SK-N-SH treated with all-trans-retinoic acid at 6 μM for 48 hours (cell line): Measurements from ENCODE around the gene AOPEP.
A peak's percentile ranks its signal among the peaks of the same experiment; 100 is the strongest.

Source experiments
- ATAC-seq: fragments of 200-7000 bp; cut with Tn5 transposase; 3 replicates; pipeline ENCODE4 v1.9.1; 2020; ENCODE audit warnings: mild to moderate bottlenecking, moderate library complexity
- ARNTL ChIP-seq: fragments of 450-650 bp; formaldehyde crosslinking; IDR thresholded peaks from 2 replicates; pipeline ENCODE4 v1.5.0; 2020; ENCODE audit warnings: low read depth, mild to moderate bottlenecking, moderate library complexity, borderline replicate concordance
- BACH2 ChIP-seq: fragments of 250-450 bp; sonication (Bioruptor Pico); IDR thresholded peaks from 2 replicates; pipeline ENCODE4 v1.9.0; 2021; ENCODE audit warnings: mild to moderate bottlenecking, borderline replicate concordance
- CSDC2 ChIP-seq: fragments of 250-450 bp; sonication (Bioruptor Pico); IDR thresholded peaks from 2 replicates; pipeline ENCODE4 v1.5.0; 2020; ENCODE audit warnings: mild to moderate bottlenecking, moderate library complexity
- ESRRG ChIP-seq: fragments of 250-450 bp; sonication (Bioruptor Pico); IDR thresholded peaks from 2 replicates; pipeline ENCODE4 v1.6.1; 2021; ENCODE audit warnings: mild to moderate bottlenecking
- GLIS3 ChIP-seq: fragments of 250-450 bp; sonication (Bioruptor Pico); IDR thresholded peaks from 2 replicates; pipeline ENCODE4 v1.5.0; 2020; ENCODE audit warnings: mild to moderate bottlenecking, moderate library complexity
- ISL1 ChIP-seq: fragments of 250-450 bp; sonication (Bioruptor Pico); IDR thresholded peaks from 2 replicates; pipeline ENCODE4 v2.1.2; 2022; ENCODE audit warnings: mild to moderate bottlenecking, moderate library complexity
- OSR1 ChIP-seq: fragments of 250-450 bp; sonication (Bioruptor Pico); IDR thresholded peaks from 2 replicates; pipeline ENCODE4 v1.8.0; 2022; ENCODE audit warnings: moderate library complexity, mild to moderate bottlenecking, inconsistent platforms
- PPARA ChIP-seq: fragments of 250-450 bp; sonication (Bioruptor Pico); IDR thresholded peaks from 2 replicates; pipeline ENCODE4 v1.5.0; 2020; ENCODE audit warnings: mild to moderate bottlenecking, borderline replicate concordance
- RARB ChIP-seq: fragments of 250-450 bp; sonication (Bioruptor Pico); IDR thresholded peaks from 2 replicates; pipeline ENCODE4 v1.8.0; 2021; ENCODE audit warnings: mild to moderate bottlenecking, moderate library complexity
- SNAI2 ChIP-seq: fragments of 250-450 bp; sonication (Bioruptor Pico); IDR thresholded peaks from 2 replicates; pipeline ENCODE4 v1.5.0; 2020; ENCODE audit warnings: mild to moderate bottlenecking, moderate library complexity
- TCF4 ChIP-seq: fragments of 250-450 bp; sonication (Bioruptor Pico); IDR thresholded peaks from 2 replicates; pipeline ENCODE4 v1.8.0; 2021; ENCODE audit warnings: mild to moderate bottlenecking, moderate library complexity, borderline replicate concordance
- TOX ChIP-seq: fragments of 250-450 bp; sonication (Bioruptor Pico); IDR thresholded peaks from 2 replicates; pipeline ENCODE4 v1.8.0; 2021; ENCODE audit warnings: mild to moderate bottlenecking, moderate library complexity, borderline replicate concordance
- ZC3H10 ChIP-seq: fragments of 250-450 bp; sonication (Bioruptor Pico); IDR thresholded peaks from 2 replicates; pipeline ENCODE4 v1.5.1; 2021; ENCODE audit warnings: mild to moderate bottlenecking, moderate library complexity
- ZFP3 ChIP-seq: fragments of 250-450 bp; sonication (Bioruptor Pico); IDR thresholded peaks from 2 replicates; pipeline ENCODE4 v1.5.0; 2020; ENCODE audit warnings: mild to moderate bottlenecking, moderate library complexity
- ZFP30 ChIP-seq: fragments of 450-650 bp; formaldehyde crosslinking; IDR thresholded peaks from 2 replicates; pipeline ENCODE4 v1.5.0; 2022; ENCODE audit warnings: mild to moderate bottlenecking, moderate library complexity
- ZNF565 ChIP-seq: fragments of 450-650 bp; formaldehyde crosslinking; conservative IDR thresholded peaks from 2 replicates; pipeline ENCODE4 v1.5.0; 2020; ENCODE audit warnings: low read depth, mild to moderate bottlenecking, moderate library complexity
- ZNF70 ChIP-seq: fragments of 450-650 bp; formaldehyde crosslinking; IDR thresholded peaks from 2 replicates; pipeline ENCODE4 v1.5.0; 2020; ENCODE audit warnings: mild to moderate bottlenecking, moderate library complexity
- ZNF8 ChIP-seq: fragments of 450-650 bp; formaldehyde crosslinking; IDR thresholded peaks from 2 replicates; pipeline ENCODE4 v1.5.0; 2020; ENCODE audit warnings: mild to moderate bottlenecking, moderate library complexity
- TF ChIP-seq, protein P1 (sequence below): fragments of 250-450 bp; sonication (Bioruptor Pico); IDR thresholded peaks from 2 replicates; pipeline ENCODE4 v1.5.1; 2020; ENCODE audit warnings: low read depth, mild to moderate bottlenecking, moderate library complexity
- TF ChIP-seq, protein P2 (sequence below): fragments of 250-450 bp; sonication (Bioruptor Pico); IDR thresholded peaks from 2 replicates; pipeline ENCODE4 v1.8.0; 2020; ENCODE audit warnings: mild to moderate bottlenecking, moderate library complexity, borderline replicate concordance
- TF ChIP-seq, protein P3 (sequence below): fragments of 250-450 bp; sonication (Bioruptor Pico); IDR thresholded peaks from 2 replicates; pipeline ENCODE4 v1.5.0; 2020; ENCODE audit warnings: mild to moderate bottlenecking, moderate library complexity
- TF ChIP-seq, protein P4 (sequence below): fragments of 250-450 bp; sonication (Bioruptor Pico); IDR thresholded peaks from 2 replicates; pipeline ENCODE4 v1.8.0; 2021; ENCODE audit warnings: low read depth, mild to moderate bottlenecking, moderate library complexity, borderline replicate concordance

Gene AOPEP

DNA sequence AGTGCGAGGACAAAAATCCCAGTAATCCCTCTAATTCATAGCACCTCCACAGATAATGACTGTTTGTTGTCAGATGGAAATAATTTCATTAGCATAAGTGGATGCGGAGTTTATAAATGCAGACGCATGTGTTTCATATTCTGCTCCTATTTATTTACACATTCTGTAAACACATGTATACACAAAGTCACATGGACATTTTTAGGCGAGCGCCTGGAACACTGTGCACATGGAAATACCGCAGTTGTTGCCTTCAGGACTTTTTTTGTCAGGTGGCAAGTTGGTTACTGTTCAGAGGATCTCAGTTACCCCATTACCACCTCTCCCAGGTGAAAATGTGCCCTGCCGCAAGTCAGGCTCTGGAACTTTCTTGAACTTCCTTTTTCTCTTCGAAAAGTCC is 46.9 kb upstream of the AOPEP start:
- no peak for ATAC-seq
- no peak for TF ChIP-seq TCF4 (CRISPR knock-in tag)
- TF ChIP-seq GLIS3, result no peak
- TF ChIP-seq PPARA (CRISPR knock-in tag), result no peak
- no peak for TF ChIP-seq OSR1 (CRISPR knock-in tag)
- no peak for TF ChIP-seq ISL1
- TF ChIP-seq RARB (CRISPR knock-in tag), result no peak
- TF ChIP-seq, protein P1, sequence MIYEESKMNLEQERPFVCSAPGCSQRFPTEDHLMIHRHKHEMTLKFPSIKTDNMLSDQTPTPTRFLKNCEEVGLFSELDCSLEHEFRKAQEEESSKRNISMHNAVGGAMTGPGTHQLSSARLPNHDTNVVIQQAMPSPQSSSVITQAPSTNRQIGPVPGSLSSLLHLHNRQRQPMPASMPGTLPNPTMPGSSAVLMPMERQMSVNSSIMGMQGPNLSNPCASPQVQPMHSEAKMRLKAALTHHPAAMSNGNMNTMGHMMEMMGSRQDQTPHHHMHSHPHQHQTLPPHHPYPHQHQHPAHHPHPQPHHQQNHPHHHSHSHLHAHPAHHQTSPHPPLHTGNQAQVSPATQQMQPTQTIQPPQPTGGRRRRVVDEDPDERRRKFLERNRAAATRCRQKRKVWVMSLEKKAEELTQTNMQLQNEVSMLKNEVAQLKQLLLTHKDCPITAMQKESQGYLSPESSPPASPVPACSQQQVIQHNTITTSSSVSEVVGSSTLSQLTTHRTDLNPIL, result no peak
- no peak for TF ChIP-seq TOX
- TF ChIP-seq, protein P2, sequence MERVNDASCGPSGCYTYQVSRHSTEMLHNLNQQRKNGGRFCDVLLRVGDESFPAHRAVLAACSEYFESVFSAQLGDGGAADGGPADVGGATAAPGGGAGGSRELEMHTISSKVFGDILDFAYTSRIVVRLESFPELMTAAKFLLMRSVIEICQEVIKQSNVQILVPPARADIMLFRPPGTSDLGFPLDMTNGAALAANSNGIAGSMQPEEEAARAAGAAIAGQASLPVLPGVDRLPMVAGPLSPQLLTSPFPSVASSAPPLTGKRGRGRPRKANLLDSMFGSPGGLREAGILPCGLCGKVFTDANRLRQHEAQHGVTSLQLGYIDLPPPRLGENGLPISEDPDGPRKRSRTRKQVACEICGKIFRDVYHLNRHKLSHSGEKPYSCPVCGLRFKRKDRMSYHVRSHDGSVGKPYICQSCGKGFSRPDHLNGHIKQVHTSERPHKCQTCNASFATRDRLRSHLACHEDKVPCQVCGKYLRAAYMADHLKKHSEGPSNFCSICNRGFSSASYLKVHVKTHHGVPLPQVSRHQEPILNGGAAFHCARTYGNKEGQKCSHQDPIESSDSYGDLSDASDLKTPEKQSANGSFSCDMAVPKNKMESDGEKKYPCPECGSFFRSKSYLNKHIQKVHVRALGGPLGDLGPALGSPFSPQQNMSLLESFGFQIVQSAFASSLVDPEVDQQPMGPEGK (CRISPR knock-in tag), result no peak
- TF ChIP-seq, protein P3, sequence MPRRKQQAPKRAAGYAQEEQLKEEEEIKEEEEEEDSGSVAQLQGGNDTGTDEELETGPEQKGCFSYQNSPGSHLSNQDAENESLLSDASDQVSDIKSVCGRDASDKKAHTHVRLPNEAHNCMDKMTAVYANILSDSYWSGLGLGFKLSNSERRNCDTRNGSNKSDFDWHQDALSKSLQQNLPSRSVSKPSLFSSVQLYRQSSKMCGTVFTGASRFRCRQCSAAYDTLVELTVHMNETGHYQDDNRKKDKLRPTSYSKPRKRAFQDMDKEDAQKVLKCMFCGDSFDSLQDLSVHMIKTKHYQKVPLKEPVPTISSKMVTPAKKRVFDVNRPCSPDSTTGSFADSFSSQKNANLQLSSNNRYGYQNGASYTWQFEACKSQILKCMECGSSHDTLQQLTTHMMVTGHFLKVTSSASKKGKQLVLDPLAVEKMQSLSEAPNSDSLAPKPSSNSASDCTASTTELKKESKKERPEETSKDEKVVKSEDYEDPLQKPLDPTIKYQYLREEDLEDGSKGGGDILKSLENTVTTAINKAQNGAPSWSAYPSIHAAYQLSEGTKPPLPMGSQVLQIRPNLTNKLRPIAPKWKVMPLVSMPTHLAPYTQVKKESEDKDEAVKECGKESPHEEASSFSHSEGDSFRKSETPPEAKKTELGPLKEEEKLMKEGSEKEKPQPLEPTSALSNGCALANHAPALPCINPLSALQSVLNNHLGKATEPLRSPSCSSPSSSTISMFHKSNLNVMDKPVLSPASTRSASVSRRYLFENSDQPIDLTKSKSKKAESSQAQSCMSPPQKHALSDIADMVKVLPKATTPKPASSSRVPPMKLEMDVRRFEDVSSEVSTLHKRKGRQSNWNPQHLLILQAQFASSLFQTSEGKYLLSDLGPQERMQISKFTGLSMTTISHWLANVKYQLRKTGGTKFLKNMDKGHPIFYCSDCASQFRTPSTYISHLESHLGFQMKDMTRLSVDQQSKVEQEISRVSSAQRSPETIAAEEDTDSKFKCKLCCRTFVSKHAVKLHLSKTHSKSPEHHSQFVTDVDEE (CRISPR knock-in tag), result no peak
- TF ChIP-seq ZNF565 (CRISPR knock-in tag), result no peak
- TF ChIP-seq ESRRG (CRISPR knock-in tag), result no peak
- TF ChIP-seq ZC3H10 (CRISPR knock-in tag), result no peak
- TF ChIP-seq BACH2, result no peak
- TF ChIP-seq, protein P4, sequence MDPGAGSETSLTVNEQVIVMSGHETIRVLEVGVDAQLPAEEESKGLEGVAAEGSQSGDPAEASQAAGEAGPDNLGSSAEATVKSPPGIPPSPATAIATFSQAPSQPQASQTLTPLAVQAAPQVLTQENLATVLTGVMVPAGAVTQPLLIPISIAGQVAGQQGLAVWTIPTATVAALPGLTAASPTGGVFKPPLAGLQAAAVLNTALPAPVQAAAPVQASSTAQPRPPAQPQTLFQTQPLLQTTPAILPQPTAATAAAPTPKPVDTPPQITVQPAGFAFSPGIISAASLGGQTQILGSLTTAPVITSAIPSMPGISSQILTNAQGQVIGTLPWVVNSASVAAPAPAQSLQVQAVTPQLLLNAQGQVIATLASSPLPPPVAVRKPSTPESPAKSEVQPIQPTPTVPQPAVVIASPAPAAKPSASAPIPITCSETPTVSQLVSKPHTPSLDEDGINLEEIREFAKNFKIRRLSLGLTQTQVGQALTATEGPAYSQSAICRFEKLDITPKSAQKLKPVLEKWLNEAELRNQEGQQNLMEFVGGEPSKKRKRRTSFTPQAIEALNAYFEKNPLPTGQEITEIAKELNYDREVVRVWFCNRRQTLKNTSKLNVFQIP, result no peak
- TF ChIP-seq, all 23 proteins: peak for 0

DNA sequence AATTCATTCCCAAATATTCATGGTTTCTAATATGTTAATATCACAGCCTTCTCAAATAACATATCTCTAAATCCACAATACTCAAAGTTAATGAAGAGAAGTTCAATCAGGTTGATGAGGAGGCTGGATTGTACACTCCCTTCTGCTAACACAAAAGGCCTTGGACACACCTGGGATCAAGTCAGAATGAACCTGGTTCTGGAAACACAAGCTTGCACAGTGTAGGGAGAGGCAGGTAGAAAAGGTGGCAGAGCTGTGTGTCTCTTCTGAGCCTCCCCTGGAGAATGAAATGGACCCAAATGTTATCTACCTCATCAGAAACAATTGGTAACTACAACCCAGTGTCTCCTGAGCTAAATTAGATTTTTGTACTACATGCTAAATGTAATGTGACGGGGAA is 46.5 kb upstream of the AOPEP start:
- TF ChIP-seq, protein P1, result no peak
- TF ChIP-seq CSDC2 (CRISPR knock-in tag) (no peak), ZNF70 (CRISPR knock-in tag) (no peak), TOX (no peak), ARNTL (CRISPR knock-in tag) (no peak), PPARA (CRISPR knock-in tag) (no peak), ZFP3 (CRISPR knock-in tag) (no peak)
- ATAC-seq, result no peak

DNA sequence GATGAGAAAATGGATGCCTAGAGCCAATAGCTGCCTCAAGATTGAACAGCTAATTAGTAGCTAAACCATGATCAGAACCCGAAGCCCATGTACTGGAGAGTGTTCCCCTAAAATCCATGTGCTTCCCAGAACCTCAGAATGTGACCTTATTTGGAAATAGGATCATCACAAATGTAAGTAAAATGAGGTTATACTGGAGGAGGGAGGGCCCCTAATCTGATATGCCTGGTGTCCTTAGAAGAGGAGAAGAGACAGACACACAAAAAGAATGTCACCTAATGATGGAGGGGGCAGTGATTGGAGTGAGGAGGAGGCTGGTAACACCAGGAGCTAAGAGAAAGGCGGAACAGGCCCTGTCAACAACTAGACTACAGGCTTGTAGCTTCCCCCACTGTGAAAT is 45.9 kb upstream of the AOPEP start:
- ATAC-seq, result peak; percentile 13; the same call in 2 of the 3 replicates
- no peak for TF ChIP-seq BACH2
- TF ChIP-seq TOX, result no peak
- TF ChIP-seq ARNTL (CRISPR knock-in tag), result no peak
- no peak for TF ChIP-seq ZNF8
- no peak for TF ChIP-seq ISL1
- TF ChIP-seq ZNF70 (CRISPR knock-in tag), result no peak
- TF ChIP-seq OSR1 (CRISPR knock-in tag), result no peak
- TF ChIP-seq TCF4 (CRISPR knock-in tag), result no peak

DNA sequence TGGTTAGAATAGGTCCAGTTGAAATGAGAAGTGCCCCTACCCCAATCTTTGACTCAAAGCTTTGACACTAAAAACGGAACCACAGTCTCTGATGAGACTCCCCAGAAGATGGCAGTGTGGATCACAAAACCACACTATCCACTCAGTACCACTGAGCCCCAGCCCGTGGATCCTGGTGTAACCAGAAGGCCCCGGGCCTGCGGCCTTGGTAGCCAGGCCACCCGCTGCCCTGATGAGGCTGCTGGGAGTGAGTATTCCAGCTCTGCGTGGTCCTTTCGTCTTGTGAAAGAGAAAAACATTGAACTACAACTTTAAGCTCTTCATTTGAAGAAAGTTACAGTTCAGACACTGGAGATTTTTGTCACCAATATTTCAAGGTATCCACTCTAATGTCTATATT is 45.0 kb upstream of the AOPEP start:
- ATAC-seq, result peak; percentile 100

More for the DNA sequence above, 45.0 kb upstream of the AOPEP start:
- TF ChIP-seq ZFP30 (CRISPR knock-in tag) (no peak), CSDC2 (CRISPR knock-in tag) (0 out of 2 replicates have a peak, but pooled peaks have one; percentile 87), ZFP3 (CRISPR knock-in tag) (peak; percentile 62; the same call in 1 of the 2 replicates), TCF4 (CRISPR knock-in tag) (peak; percentile 25; the same call in 1 of the 2 replicates), SNAI2 (peak; percentile 53; the same call in 1 of the 2 replicates), OSR1 (CRISPR knock-in tag) (no peak), ISL1 (0 out of 2 replicates have a peak, but pooled peaks have one; percentile 19)
- TF ChIP-seq, protein P3 (CRISPR knock-in tag), result peak; percentile 70
- TF ChIP-seq, all 23 proteins: peak for 6
